Neural progenitor cell (in vitro differentiated cells): ENCODE data around the gene FUT7.

ENCODE experiments used
- CTCF ChIP-seq: fragments of 200-600 bp; sonication (generic); IDR thresholded peaks from 2 replicates; pipeline ENCODE4 v1.5.1; 2017; ENCODE audit warnings: antibody characterized with exemption, mild to moderate bottlenecking
- EZH2 ChIP-seq: fragments of 200-600 bp; sonication (generic); IDR thresholded peaks from 2 replicates; pipeline ENCODE4 v1.6.1; 2017; ENCODE audit warnings: antibody characterized with exemption, mild to moderate bottlenecking, moderate library complexity
- EZH2phosphoT487 ChIP-seq: fragments of 200-600 bp; sonication (generic); IDR thresholded peaks from 2 replicates; pipeline ENCODE4 v1.6.1; 2017; ENCODE audit warnings: antibody characterized with exemption

DNA sequence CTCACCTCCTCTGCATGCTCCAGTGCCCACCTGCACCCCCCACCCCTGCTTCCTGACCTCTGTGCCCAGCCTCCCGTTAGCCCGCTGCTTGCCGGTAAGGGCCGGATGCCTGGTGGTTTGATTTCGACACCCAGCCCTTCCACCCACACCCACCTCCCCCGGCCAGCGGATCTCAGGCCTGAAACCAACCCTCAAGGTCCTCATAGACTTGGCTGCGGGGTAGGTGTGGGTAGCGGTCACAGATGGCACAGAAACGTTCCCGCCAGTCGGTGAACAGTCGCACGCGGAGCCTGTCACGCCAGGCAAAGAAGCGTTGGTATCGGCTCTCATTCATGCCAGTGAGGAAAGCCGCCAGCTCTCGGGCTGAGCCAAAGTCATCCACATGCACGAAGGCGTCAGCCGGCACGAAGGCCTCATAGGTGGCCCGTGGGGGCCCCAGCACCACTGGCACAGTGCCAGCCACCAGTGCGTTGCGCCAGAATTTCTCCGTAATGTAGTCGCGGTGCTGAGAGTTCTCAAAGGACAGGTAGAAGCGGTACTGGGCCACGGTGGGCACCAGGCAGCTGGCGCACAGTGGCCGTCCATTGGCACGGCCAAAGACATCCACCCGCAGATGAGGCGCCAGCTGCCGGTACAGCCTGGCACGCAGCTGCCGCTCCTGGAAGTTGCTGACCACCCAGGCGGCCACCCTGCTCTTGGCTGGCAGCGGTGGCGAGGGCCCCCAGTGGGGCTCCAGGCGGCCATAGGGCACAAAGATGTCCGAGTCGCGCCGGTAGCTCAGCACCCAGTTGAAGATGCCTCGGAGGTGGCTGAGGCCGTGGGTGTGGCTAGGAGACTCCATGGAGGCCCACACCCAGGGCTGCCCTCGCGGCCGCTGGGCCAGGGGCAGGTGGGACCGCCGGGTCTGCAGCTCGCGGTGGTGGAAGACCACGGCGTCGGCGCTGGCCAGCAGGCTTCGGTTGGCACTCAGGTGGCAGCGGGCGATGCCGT, 1.1 kb downstream of the FUT7 start:
- TF ChIP-seq EZH2phosphoT487 (no peak), EZH2 (no peak), CTCF (no peak)
